A549 (cell line): ENCODE data around the gene FAAP100. TPM values are rescaled to one million over a fixed set of nuclear protein-coding genes. Genes with fewer than 3 reads are reported as not detected.

ENCODE experiments used
- ATAC-seq, 2 experiments: fragments of 200-7000 bp in 1 of 2; fragments of >200 bp in 1 of 2; cut with Nextera tagmentation in 1 of 2; cut with Tn5 transposase in 1 of 2; 3 replicates each; pipeline versions ENCODE4 v1.8.0 to v1.9.1; 2018 to 2020; ENCODE audit warnings: mild to moderate bottlenecking in 1 of 2, moderate library complexity in 1 of 2
- CTCF ChIA-PET: fragments of 300-600 bp; sonication (Branson Sonifier 250); formaldehyde crosslinking; extraction: SDS; loops from one replicate; lab custom pipeline; 2021; ENCODE audit warnings: antibody characterized with exemption, inconsistent platforms; lab: Yijun Ruan, JAX
- POLR2A ChIA-PET: fragments of 350-600 bp; formaldehyde crosslinking; extraction: SDS; loops from one replicate; lab custom pipeline; 2021; ENCODE audit warnings: antibody characterized with exemption, inconsistent platforms; lab: Yijun Ruan, JAX
- DNase-seq, 2 experiments: peaks; one replicate each; pipeline versions ENCODE4 v3.0.0 to v3.0.0-alpha.2; 2011 to 2016; ENCODE audit warnings: low read depth in 1 of 2, low spot score in 1 of 2
- FAIRE-seq: peaks from 2 replicates; lab custom pipeline; 2011; peaks lifted over from hg19 to GRCh38; lab: Jason Lieb, UNC
- H3K27ac ChIP-seq, 2 experiments: fragments of >200 bp; sonication (Bioruptor Twin); formaldehyde crosslinking; 3 replicates each; pipeline ENCODE4 v1.5.1; 2016 to 2017
- H3K4me1 ChIP-seq: fragments of >200 bp; sonication (Bioruptor Twin); formaldehyde crosslinking; 3 replicates; pipeline ENCODE4 v1.6.1; 2016
- H3K4me2 ChIP-seq: fragments of >200 bp; sonication (Bioruptor Twin); formaldehyde crosslinking; 3 replicates; pipeline ENCODE4 v1.6.1; 2016
- H3K4me3 ChIP-seq: fragments of >200 bp; sonication (Bioruptor Twin); formaldehyde crosslinking; 3 replicates; pipeline ENCODE4 v1.5.1; 2016
- H3K9me3 ChIP-seq: fragments of >200 bp; sonication (Bioruptor Twin); formaldehyde crosslinking; 3 replicates; pipeline ENCODE4 v1.6.1; 2016
- CBX8 ChIP-seq: fragments of 200-600 bp; sonication (generic); IDR thresholded peaks from 2 replicates; pipeline ENCODE4 v1.6.1; 2016
- CEBPB ChIP-seq, 2 experiments: fragments of >200 bp in 1 of 2; sonication (Bioruptor Twin) in 1 of 2; formaldehyde crosslinking in 1 of 2; IDR thresholded peaks; 2 replicates each; pipeline ENCODE4 v1.6.1; 2012 to 2016
- FOSL2 ChIP-seq, 2 experiments: fragments of 450-650 bp in 1 of 2; fragments of >200 bp in 1 of 2; sonication (Bioruptor Twin) in 1 of 2; formaldehyde crosslinking; IDR thresholded peaks; 2 replicates each; pipeline versions ENCODE4 v1.5.0 to v1.6.1; 2016 to 2020; ENCODE audit warnings: mild to moderate bottlenecking in 1 of 2, moderate library complexity in 1 of 2
- FOXS1 ChIP-seq: fragments of 250-450 bp; sonication (Bioruptor Pico); IDR thresholded peaks from 2 replicates; pipeline ENCODE4 v1.5.0; 2020; ENCODE audit warnings: mild to moderate bottlenecking, moderate library complexity
- HEYL ChIP-seq: fragments of 250-450 bp; sonication (Bioruptor Pico); IDR thresholded peaks from 2 replicates; pipeline ENCODE4 v1.8.0; 2021; ENCODE audit warnings: mild to moderate bottlenecking, moderate library complexity
- HOXB13 ChIP-seq: fragments of 250-450 bp; sonication (Bioruptor Pico); IDR thresholded peaks from 2 replicates; pipeline ENCODE4 v1.5.0; 2020; ENCODE audit warnings: low read depth, mild to moderate bottlenecking, moderate library complexity
- MAX ChIP-seq: IDR thresholded peaks from 2 replicates; pipeline ENCODE4 v1.6.1; 2012
- RCOR1 ChIP-seq: fragments of 150-350 bp; IDR thresholded peaks from 2 replicates; pipeline ENCODE4 v1.6.1; 2014; ENCODE audit warnings: antibody characterized with exemption, low read length, low read depth
- ZNF302 ChIP-seq: fragments of 250-450 bp; sonication (Bioruptor Pico); IDR thresholded peaks from 2 replicates; pipeline ENCODE4 v1.9.0; 2021; ENCODE audit warnings: inconsistent platforms, mild to moderate bottlenecking, moderate library complexity
- WGBS: methylation state at CpG from one replicate; pipeline ENCODE4 v1.1.6; 2017; ENCODE audit errors: missing lambda C conversion rate; 5-methylcytosine and 5-hydroxymethylcytosine counted together
- polyA plus RNA-seq, 4 experiments: library from polyadenylated mRNA; depleted of rRNA in 3 of 4; stranded (reverse); fragments of >200 nt; fragmentation: RNase III in 1 of 4; extraction: RNeasy Plus Mini Kit Qiagen cat#74134 plus additional on column Dnase treatment in 1 of 4; gene quantifications; 2 replicates in 3 of 4; 3 replicates in 1 of 4; pipeline ENCODE4 v1.2.3, GENCODE V29; 2011 to 2017
- small RNA-seq, 6 experiments: library from RNA; depleted of rRNA; stranded (forward); fragments of <200 nt; gene quantifications; one replicate each; pipeline ENCODE3, GENCODE V24; 2012

FAAP100 gene
- polyA plus RNA-seq, 2 of the 4 experiments (the other 2 are of a cell fraction) = 5.4 to 16.8 TPM

- Histone ChIP-seq H3K4me3 (no peak overlapping the region), H3K27ac (peak overlapping the region; percentile 14 to 97; a peak in 3 of 6 replicates), H3K4me2 (peak overlapping the region; percentile 48), H3K4me1 (peaks cover 37% of the 10 kb centered on the region), H3K9me3 (no peaks in the 10 kb centered on the region)
- CTCF ChIA-PET = interaction anchor here (0.7 to 2.1 kb wide), 11 partner anchors 8 to 396 kb away, joined by 3 to 9 read pairs (median 4); no protein-coding TSS in a partner anchor
- POLR2A ChIA-PET = interaction anchor here (1.1 to 2.3 kb wide), 4 partner anchors 17 to 181 kb away, joined by 3 to 16 read pairs (median 4); partner anchors contain the start of gene BAHCC1
- TF ChIP-seq FOSL2 (IDR thresholded peaks at IDR 0.05) (no peak), FOSL2 (CRISPR knock-in tag; IDR thresholded peaks at IDR 0.05) (no peak), HOXB13 (no peak), HEYL (no peak), ZNF302 (CRISPR knock-in tag) (no peak), FOXS1 (CRISPR knock-in tag) (no peak), CBX8 (no peak), MAX (no peak), CEBPB (IDR thresholded peaks at IDR 0.05) (no peak), RCOR1 (no peak)
- ATAC-seq (0 out of 6 replicates have a peak, but pooled peaks of 1 of the 2 experiments have one; percentile 1), DNase-seq (no peak), FAIRE-seq (no peak)
- 60% methylated on average over 14 of the region's 14 CpGs for WGBS
Measured at GRCh38 chr17:81489998-81490992, 61.9 kb downstream of the FAAP100 start.

Small RNAs within 50 kb of the gene (small RNA-seq; reads per million reads assigned to genes)
- gene RF00019 = 0 reads per million in 6 experiments

Other genes with a start within 250 kb of the FAAP100 start
- 2.1 and 2.6 TPM in 2 replicates for gene BAHCC1, start 156.9 kb downstream of the FAAP100 start, polyA plus RNA-seq (2011; rRNA removed)
- gene BAHCC1, start 156.9 kb downstream of the FAAP100 start, polyA plus RNA-seq (2017; fragmentation: RNase III; extraction: RNeasy Plus Mini Kit Qiagen cat#74134 plus additional on column Dnase treatment) = 5.2 to 5.9 TPM (median 5.8 TPM) in 3 replicates
- 2,042 and 2,306 TPM in 2 replicates for gene ACTG1, start 39.6 kb downstream of the FAAP100 start, polyA plus RNA-seq (2011; rRNA removed)
- 7,182 to 8,782 TPM (median 7,263 TPM) in 3 replicates for gene ACTG1, start 39.6 kb downstream of the FAAP100 start, polyA plus RNA-seq (2017; fragmentation: RNase III; extraction: RNeasy Plus Mini Kit Qiagen cat#74134 plus additional on column Dnase treatment)
- gene FSCN2, start 24.0 kb downstream of the FAAP100 start, polyA plus RNA-seq (2011; rRNA removed) = 0.84 and 1.2 TPM in 2 replicates
- 1.3 to 1.7 TPM (median 1.3 TPM) in 3 replicates for gene FSCN2, start 24.0 kb downstream of the FAAP100 start, polyA plus RNA-seq (2017; fragmentation: RNase III; extraction: RNeasy Plus Mini Kit Qiagen cat#74134 plus additional on column Dnase treatment)
- 101 and 130 TPM in 2 replicates for gene NPLOC4, start 84.8 kb upstream of the FAAP100 start, polyA plus RNA-seq (2011; rRNA removed)
- 91.1 to 98.5 TPM (median 92.2 TPM) in 3 replicates for gene NPLOC4, start 84.8 kb upstream of the FAAP100 start, polyA plus RNA-seq (2017; fragmentation: RNase III; extraction: RNeasy Plus Mini Kit Qiagen cat#74134 plus additional on column Dnase treatment)
- gene TSPAN10, start 84.8 kb upstream of the FAAP100 start, polyA plus RNA-seq (2011; rRNA removed) = 1.4 and 1.7 TPM in 2 replicates
- gene TSPAN10, start 84.8 kb upstream of the FAAP100 start, polyA plus RNA-seq (2017; fragmentation: RNase III; extraction: RNeasy Plus Mini Kit Qiagen cat#74134 plus additional on column Dnase treatment) = 5.4 to 7.1 TPM (median 6.3 TPM) in 3 replicates
- gene PDE6G, start 104.2 kb upstream of the FAAP100 start, polyA plus RNA-seq (2011; rRNA removed) = 1.0 and 1.2 TPM in 2 replicates
- 0.90 to 2.0 TPM (median 1.2 TPM) in 3 replicates for gene PDE6G, start 104.2 kb upstream of the FAAP100 start, polyA plus RNA-seq (2017; fragmentation: RNase III; extraction: RNeasy Plus Mini Kit Qiagen cat#74134 plus additional on column Dnase treatment)
- 34.6 and 38.7 TPM in 2 replicates for gene OXLD1, start 114.3 kb upstream of the FAAP100 start, polyA plus RNA-seq (2011; rRNA removed)
- 43.9 to 47.7 TPM (median 47.1 TPM) in 3 replicates for gene OXLD1, start 114.3 kb upstream of the FAAP100 start, polyA plus RNA-seq (2017; fragmentation: RNase III; extraction: RNeasy Plus Mini Kit Qiagen cat#74134 plus additional on column Dnase treatment)
- 16.6 and 22.6 TPM in 2 replicates for gene CCDC137, start 114.4 kb upstream of the FAAP100 start, polyA plus RNA-seq (2011; rRNA removed)
- 55.0 to 59.7 TPM (median 55.6 TPM) in 3 replicates for gene CCDC137, start 114.4 kb upstream of the FAAP100 start, polyA plus RNA-seq (2017; fragmentation: RNase III; extraction: RNeasy Plus Mini Kit Qiagen cat#74134 plus additional on column Dnase treatment)
- gene ARL16, start 131.4 kb upstream of the FAAP100 start, polyA plus RNA-seq (2011; rRNA removed) = 43.8 and 45.2 TPM in 2 replicates
- gene ARL16, start 131.4 kb upstream of the FAAP100 start, polyA plus RNA-seq (2017; fragmentation: RNase III; extraction: RNeasy Plus Mini Kit Qiagen cat#74134 plus additional on column Dnase treatment) = 52.8 to 55.8 TPM (median 53.6 TPM) in 3 replicates
- gene HGS, start 131.7 kb upstream of the FAAP100 start, polyA plus RNA-seq (2011; rRNA removed) = 75.7 and 85.9 TPM in 2 replicates
- gene HGS, start 131.7 kb upstream of the FAAP100 start, polyA plus RNA-seq (2017; fragmentation: RNase III; extraction: RNeasy Plus Mini Kit Qiagen cat#74134 plus additional on column Dnase treatment) = 127 to 130 TPM (median 129 TPM) in 3 replicates
- 152 and 161 TPM in 2 replicates for gene MRPL12, start 151.0 kb upstream of the FAAP100 start, polyA plus RNA-seq (2011; rRNA removed)
- gene MRPL12, start 151.0 kb upstream of the FAAP100 start, polyA plus RNA-seq (2017; fragmentation: RNase III; extraction: RNeasy Plus Mini Kit Qiagen cat#74134 plus additional on column Dnase treatment) = 197 to 233 TPM (median 215 TPM) in 3 replicates
- 20.0 and 25.8 TPM in 2 replicates for gene SLC25A10, start 159.9 kb upstream of the FAAP100 start, polyA plus RNA-seq (2011; rRNA removed)
- gene SLC25A10, start 159.9 kb upstream of the FAAP100 start, polyA plus RNA-seq (2017; fragmentation: RNase III; extraction: RNeasy Plus Mini Kit Qiagen cat#74134 plus additional on column Dnase treatment) = 43.4 to 47.1 TPM (median 47.0 TPM) in 3 replicates